Progenitor cell of endocrine pancreas (in vitro differentiated cells): ENCODE data around the gene PRKACB. TPM values are rescaled to one million over a fixed set of nuclear protein-coding genes. Genes with fewer than 3 reads are reported as not detected.

Source experiments
- DNase-seq: peaks from one replicate; pipeline ENCODE4 v3.0.0; 2021; ENCODE audit warnings: low spot score; ENCODE audit not compliant: unreplicated experiment
- H3K27ac Mint-ChIP-seq: 2 replicates; pipeline ENCODE4 v1.8.0; 2021; ENCODE audit warnings: mild to moderate bottlenecking, moderate library complexity, mixed read lengths
- H3K27me3 Mint-ChIP-seq: 2 replicates; pipeline ENCODE4 v1.8.0; 2021; ENCODE audit warnings: mixed read lengths
- H3K36me3 Mint-ChIP-seq: 2 replicates; pipeline ENCODE4 v1.8.0; 2022; ENCODE audit warnings: mixed read lengths; ENCODE audit not compliant: insufficient read depth
- H3K4me1 Mint-ChIP-seq: 2 replicates; pipeline ENCODE4 v1.8.0; 2021; ENCODE audit warnings: low read depth, mixed read lengths
- H3K4me3 Mint-ChIP-seq: 2 replicates; pipeline ENCODE4 v1.8.0; 2021; ENCODE audit warnings: low read depth, mild to moderate bottlenecking, moderate library complexity, mixed read lengths
- H3K9me3 Mint-ChIP-seq: 2 replicates; pipeline ENCODE4 v1.8.0; 2021; ENCODE audit warnings: low read depth, mixed read lengths
- CTCF ChIP-seq: fragments of 200-600 bp; sonication (generic); IDR thresholded peaks from one replicate; pipeline ENCODE4 v1.5.0; 2021; ENCODE audit warnings: antibody characterized with exemption, mild to moderate bottlenecking; ENCODE audit not compliant: unreplicated experiment
- total RNA-seq: library from RNA; stranded (reverse); gene quantifications from 2 replicates; pipeline ENCODE4 v1.2.1, GENCODE V29; 2021

The PRKACB gene
- total RNA-seq, 1 donor from 2014 or later, result 101 TPM

- Mint-ChIP-seq H3K4me3 (peak overlapping the region; percentile 12), H3K36me3 (peaks cover 29% of the 10 kb centered on the region), H3K27ac (peak overlapping the region; percentile 93), H3K27me3 (no peaks in the 10 kb centered on the region), H3K9me3 (peaks cover 28% of the 10 kb centered on the region), H3K4me1 (peaks cover 43% of the 10 kb centered on the region)
- DNase-seq, result no peak
- TF ChIP-seq CTCF, result no peak
Observed at GRCh38 chr1:84271441-84272151, 127.5 kb downstream of the PRKACB start.

GRCh38 chr1:84272401-84272800 is 128.3 kb downstream of the PRKACB start:
- H3K27ac Mint-ChIP-seq, result peak overlapping the region; percentile 93
- no peak for DNase-seq
- peak overlapping the region; percentile 29 for H3K4me3 Mint-ChIP-seq
- H3K9me3 Mint-ChIP-seq, result peaks cover 27% of the 10 kb centered on the region
- peaks cover 33% of the 10 kb centered on the region for H3K36me3 Mint-ChIP-seq
- peaks cover 39% of the 10 kb centered on the region for H3K4me1 Mint-ChIP-seq
- no peak for TF ChIP-seq CTCF
- H3K27me3 Mint-ChIP-seq, result no peaks in the 10 kb centered on the region

- H3K27ac Mint-ChIP-seq, result peak overlapping the region; percentile 46
Observed at GRCh38 chr1:84277343-84278059, 133.4 kb downstream of the PRKACB start.

GRCh38 chr1:84278905-84279304 is 134.8 kb downstream of the PRKACB start:
- H3K27me3 Mint-ChIP-seq, result no peaks in the 10 kb centered on the region
- H3K27ac Mint-ChIP-seq, result peak overlapping the region; percentile 95
- H3K4me1 Mint-ChIP-seq, result peaks cover 35% of the 10 kb centered on the region
- no peak for TF ChIP-seq CTCF
- no peak for DNase-seq
- H3K9me3 Mint-ChIP-seq, result peaks cover 36% of the 10 kb centered on the region
- peak overlapping the region; percentile 54 for H3K4me3 Mint-ChIP-seq
- H3K36me3 Mint-ChIP-seq, result peaks cover 42% of the 10 kb centered on the region

More at GRCh38 chr1:84277343-84278059, 133.4 kb downstream of the PRKACB start:
- Mint-ChIP-seq H3K4me1 (peaks cover 29% of the 10 kb centered on the region), H3K9me3 (peaks cover 36% of the 10 kb centered on the region), H3K27me3 (no peaks in the 10 kb centered on the region), H3K4me3 (no peak overlapping the region), H3K36me3 (peaks cover 43% of the 10 kb centered on the region)
- TF ChIP-seq CTCF, result no peak
- no peak for DNase-seq

- Mint-ChIP-seq H3K4me1 (peaks cover 32% of the 10 kb centered on the region), H3K4me3 (no peak overlapping the region), H3K27me3 (no peaks in the 10 kb centered on the region), H3K36me3 (peaks cover 26% of the 10 kb centered on the region), H3K9me3 (peaks cover 33% of the 10 kb centered on the region), H3K27ac (no peak overlapping the region)
- no peak for TF ChIP-seq CTCF
- no peak for DNase-seq
Observed at GRCh38 chr1:84280912-84281311, 136.8 kb downstream of the PRKACB start.
